Vagina (tissue), 2 donors: ENCODE data around the gene PHACTR3.

Experiments used
- CTCF ChIP-seq, 3 experiments: fragments of 450-650 bp in 2 of 3; fragments of 200-600 bp in 1 of 3; sonication (generic) in 1 of 3; IDR thresholded peaks; one replicate each; pipeline ENCODE4 v1.5.1; 2017 to 2019; ENCODE audit warnings: antibody characterized with exemption in 3 of 3, mild to moderate bottlenecking in 2 of 3, moderate library complexity in 2 of 3
- POLR2A ChIP-seq, 2 donors: fragments of 450-650 bp; IDR thresholded peaks; one replicate each; pipeline ENCODE4 v1.6.1; 2017; ENCODE audit warnings: antibody characterized with exemption in 2 of 2, mild to moderate bottlenecking in 2 of 2, moderate library complexity in 2 of 2

GRCh38 chr20:59567585-59568508 lies 36.5 kb upstream of the PHACTR3 start:
- TF ChIP-seq POLR2A (IDR thresholded peaks at IDR 0.05) (no peak), CTCF (IDR thresholded peaks at IDR 0.05) (no peak)
